Measurements from ENCODE around the gene GAL3ST3. TPM values are rescaled to one million over a fixed set of nuclear protein-coding genes. Genes with fewer than 3 reads are reported as not detected.

The GAL3ST3 gene
- total and polyA plus RNA-seq, 12 donors = 0.07 to 4.6 (median 2.1) TPM

DNA sequence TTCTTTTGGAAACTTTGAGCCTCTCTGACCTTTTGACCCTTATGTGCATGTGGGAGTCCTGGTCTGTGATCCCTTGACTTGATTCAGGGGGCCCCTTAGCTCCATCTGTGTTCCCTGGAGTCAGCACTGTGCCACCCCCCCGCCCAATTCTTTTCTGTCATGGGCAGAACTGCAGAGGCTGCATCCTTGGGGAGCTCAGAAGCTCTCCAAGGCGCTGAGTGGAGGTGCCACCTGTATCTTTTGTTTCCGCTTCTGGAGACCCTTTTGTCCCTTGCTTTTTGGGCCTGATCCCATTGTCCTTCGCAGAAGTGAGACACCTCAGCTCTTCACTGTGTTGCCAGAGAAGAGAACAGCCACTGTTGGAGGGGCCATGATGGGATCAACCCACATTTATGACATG, 18.7 kb upstream of the GAL3ST3 start:
- ATAC-seq = no peak
- Histone ChIP-seq H3K9me3 (peaks cover 0 to 3% (median 0%) of the 10 kb centered on the region in 11 donors), H3K27ac (peak overlapping the region in 9 of 10 donors; percentile 96 to 100 (median 99)), H3K4me3 (no peak overlapping the region), H3K36me3 (peaks cover 0 to 70% (median 49%) of the 10 kb centered on the region in 9 donors), H3K27me3 (no peaks in the 10 kb centered on the region), H3K4me1 (peaks cover 12 to 55% (median 35%) of the 10 kb centered on the region in 9 donors)
- no peak for DNase-seq
- 87 to 91% methylated on average over 4 of the region's 4 CpGs for WGBS, 2 donors
- TF ChIP-seq CTCF (IDR thresholded peaks at IDR 0.05) = no peak
- intact Hi-C loops (cut with DNase I) = loop anchor here in 4 of 10 donors (2.0 to 5.0 kb wide), 2 partner anchors 15 to 65 kb away; partner anchors contain the start of gene SF3B2 (in 1 of the 4)

- H3K27me3 ChIP-seq = no peaks in the 10 kb centered on the region
- TF ChIP-seq CTCF (IDR thresholded peaks at IDR 0.05) = no peak
- H3K4me3 ChIP-seq = no peak overlapping the region
- peaks cover 0 to 74% (median 57%) of the 10 kb centered on the region in 9 donors for H3K36me3 ChIP-seq
- ATAC-seq (no peak), DNase-seq (no peak)
- H3K27ac ChIP-seq = peak overlapping the region in 2 of 10 donors; percentile 5 to 99
- intact Hi-C loops (cut with DNase I) = loop anchor here in 4 of 10 donors (5.0 kb wide), 1 partner anchor 66 kb away; no protein-coding TSS in a partner anchor
- 82 to 83% methylated on average over 3 of the region's 3 CpGs for WGBS, 2 donors
- peaks cover 0 to 3% (median 0%) of the 10 kb centered on the region in 11 donors for H3K9me3 ChIP-seq
- peaks cover 12 to 46% (median 28%) of the 10 kb centered on the region in 9 donors for H3K4me1 ChIP-seq
These were observed 17.8 kb upstream of the GAL3ST3 start for GRCh38 chr11:66066751-66067150.

DNA sequence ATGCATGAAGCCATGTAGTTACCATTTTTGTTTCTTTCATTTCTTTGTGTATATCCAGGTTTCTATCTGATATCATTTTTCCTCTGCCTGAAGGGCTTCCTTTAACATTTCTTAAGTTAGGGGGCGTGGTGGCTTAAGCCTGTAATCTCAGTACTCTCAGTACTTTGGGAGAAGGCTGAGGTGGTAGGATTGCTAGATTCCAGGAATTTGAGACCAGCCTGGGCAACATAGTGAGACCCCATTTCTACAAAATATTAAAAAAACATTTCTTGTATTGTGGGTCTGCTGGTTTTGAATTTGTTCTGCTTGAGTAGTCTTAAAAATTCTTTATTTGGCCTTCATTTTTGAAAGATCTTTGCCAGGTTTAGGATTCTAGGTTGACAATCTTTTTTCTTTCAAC, 15.6 kb upstream of the GAL3ST3 start:
- 95 to 98% methylated on average over 1 of the region's 1 CpG for WGBS, 2 donors
- Histone ChIP-seq H3K9me3 (peaks cover 0 to 3% (median 0%) of the 10 kb centered on the region in 11 donors), H3K27me3 (no peaks in the 10 kb centered on the region), H3K4me1 (peaks cover 12 to 35% (median 18%) of the 10 kb centered on the region in 9 donors), H3K4me3 (no peak overlapping the region), H3K36me3 (peaks cover 0 to 96% (median 78%) of the 10 kb centered on the region in 9 donors), H3K27ac (no peak overlapping the region)
- intact Hi-C loops (cut with DNase I) = no loop called here
- no peak for TF ChIP-seq CTCF (IDR thresholded peaks at IDR 0.05)
- no peak for ATAC-seq
- no peak for DNase-seq

DNA sequence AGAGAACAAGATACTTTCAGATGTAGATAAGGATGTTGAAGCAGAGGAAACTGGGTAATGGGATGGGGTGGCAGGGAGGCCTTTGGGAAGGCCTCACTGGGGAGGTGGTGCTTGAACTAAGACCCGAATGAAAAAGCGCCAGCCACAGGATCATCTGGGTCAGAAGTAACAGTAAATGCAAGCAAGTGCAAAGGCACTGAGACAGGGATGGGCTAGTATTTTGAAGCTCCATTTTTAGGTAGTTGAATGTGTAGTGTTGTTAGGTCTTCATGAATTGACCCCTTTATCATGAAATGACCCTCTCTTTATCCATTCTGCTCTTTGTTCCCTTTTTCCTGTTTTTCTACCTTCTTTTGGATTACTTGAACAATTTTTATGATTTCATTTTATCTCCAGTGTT, 14.9 kb upstream of the GAL3ST3 start:
- intact Hi-C loops (cut with DNase I) = no loop called here
- no peak for TF ChIP-seq CTCF (IDR thresholded peaks at IDR 0.05)

More for the DNA sequence above, 14.9 kb upstream of the GAL3ST3 start:
- Histone ChIP-seq H3K27me3 (no peaks in the 10 kb centered on the region), H3K9me3 (peaks cover 0 to 3% (median 0%) of the 10 kb centered on the region in 11 donors), H3K4me3 (no peak overlapping the region), H3K27ac (no peak overlapping the region), H3K4me1 (peaks cover 8 to 29% (median 12%) of the 10 kb centered on the region in 9 donors), H3K36me3 (peaks cover 6 to 100% (median 84%) of the 10 kb centered on the region in 9 donors)
- no peak for ATAC-seq
- no peak for DNase-seq
- WGBS, 2 donors = 96 to 97% methylated on average over 2 of the region's 2 CpGs

Data from heart right ventricle (tissue), 16 donors.